ENCODE measurements around the gene RBBP6.
"Not testable (repeated sequence)": the region's sequence is repeated elsewhere in the genome, so short reads cannot be mapped to it uniquely, and the experiment has no call there.

The RBBP6 gene, protein sequence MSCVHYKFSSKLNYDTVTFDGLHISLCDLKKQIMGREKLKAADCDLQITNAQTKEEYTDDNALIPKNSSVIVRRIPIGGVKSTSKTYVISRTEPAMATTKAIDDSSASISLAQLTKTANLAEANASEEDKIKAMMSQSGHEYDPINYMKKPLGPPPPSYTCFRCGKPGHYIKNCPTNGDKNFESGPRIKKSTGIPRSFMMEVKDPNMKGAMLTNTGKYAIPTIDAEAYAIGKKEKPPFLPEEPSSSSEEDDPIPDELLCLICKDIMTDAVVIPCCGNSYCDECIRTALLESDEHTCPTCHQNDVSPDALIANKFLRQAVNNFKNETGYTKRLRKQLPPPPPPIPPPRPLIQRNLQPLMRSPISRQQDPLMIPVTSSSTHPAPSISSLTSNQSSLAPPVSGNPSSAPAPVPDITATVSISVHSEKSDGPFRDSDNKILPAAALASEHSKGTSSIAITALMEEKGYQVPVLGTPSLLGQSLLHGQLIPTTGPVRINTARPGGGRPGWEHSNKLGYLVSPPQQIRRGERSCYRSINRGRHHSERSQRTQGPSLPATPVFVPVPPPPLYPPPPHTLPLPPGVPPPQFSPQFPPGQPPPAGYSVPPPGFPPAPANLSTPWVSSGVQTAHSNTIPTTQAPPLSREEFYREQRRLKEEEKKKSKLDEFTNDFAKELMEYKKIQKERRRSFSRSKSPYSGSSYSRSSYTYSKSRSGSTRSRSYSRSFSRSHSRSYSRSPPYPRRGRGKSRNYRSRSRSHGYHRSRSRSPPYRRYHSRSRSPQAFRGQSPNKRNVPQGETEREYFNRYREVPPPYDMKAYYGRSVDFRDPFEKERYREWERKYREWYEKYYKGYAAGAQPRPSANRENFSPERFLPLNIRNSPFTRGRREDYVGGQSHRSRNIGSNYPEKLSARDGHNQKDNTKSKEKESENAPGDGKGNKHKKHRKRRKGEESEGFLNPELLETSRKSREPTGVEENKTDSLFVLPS (N-terminal part only)

GRCh38 chr16:24539295-24539849, at the start of gene RBBP6:
Gene RBBP6, plus strand, starts transcription at chr16:24539566. Its CDS starts 1,061 bp downstream, at chr16:24540627.
- DNase-seq = peak; percentile 97 to 98

DNA sequence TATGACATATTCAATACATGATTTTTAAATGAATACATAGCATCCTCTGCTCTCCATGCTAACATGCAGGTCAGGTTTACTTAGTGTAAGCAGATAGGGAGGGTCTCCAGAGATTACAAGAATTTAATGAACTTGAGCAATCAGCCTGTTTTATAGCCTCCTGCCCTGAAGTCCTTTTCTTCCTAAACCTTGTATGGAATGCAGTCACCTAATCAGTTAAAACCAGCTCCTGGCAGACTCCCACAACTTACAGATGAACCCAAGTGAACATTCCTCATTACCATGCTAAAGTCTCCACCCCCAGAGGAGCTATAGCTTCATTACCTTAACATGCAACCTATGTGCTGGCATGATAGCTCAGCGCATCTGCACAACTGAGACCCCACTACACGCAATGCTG, 48.5 kb upstream of the RBBP6 start:
- no peak for DNase-seq

DNA sequence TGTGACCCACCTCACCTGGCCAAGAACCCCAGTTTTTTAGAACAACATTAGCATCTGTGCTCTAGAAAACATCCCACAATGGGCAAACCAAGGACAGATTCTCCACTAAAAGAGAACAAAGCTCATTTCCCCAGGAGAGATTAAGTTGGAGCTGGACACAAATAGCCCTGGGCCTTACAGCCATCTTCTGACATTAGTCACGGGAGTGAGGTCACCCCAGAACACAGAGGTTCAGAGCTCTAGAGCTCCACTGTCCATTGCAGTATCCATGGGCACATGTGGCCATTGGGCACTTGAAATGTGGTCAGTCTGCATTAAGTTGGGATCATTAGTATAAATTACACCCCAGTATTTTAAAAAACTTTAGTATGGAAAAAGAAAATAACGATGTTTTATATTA, 47.6 kb upstream of the RBBP6 start:
- DNase-seq = no peak

DNA sequence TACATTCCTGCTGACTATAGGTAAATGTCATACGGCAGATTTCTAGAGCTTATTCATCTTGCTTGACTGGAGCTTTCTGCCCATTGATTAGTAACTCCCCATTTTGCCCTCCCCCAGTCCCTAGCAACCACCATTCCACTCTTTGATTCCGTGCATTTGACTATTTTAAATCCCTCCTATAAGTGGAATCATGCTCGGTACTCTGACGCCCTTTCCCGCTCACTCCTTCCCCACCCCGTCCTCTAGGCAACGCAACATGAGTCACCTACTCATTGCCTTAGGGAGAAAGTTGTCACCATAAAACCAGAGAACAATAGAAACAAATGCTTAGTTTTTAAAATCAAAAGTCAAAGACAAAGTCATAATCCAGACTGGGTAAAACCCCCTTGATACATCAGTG, 45.5 kb upstream of the RBBP6 start:
- DNase-seq = no peak

- DNase-seq = not testable (repeated sequence)
Observed at GRCh38 chr16:24495207-24495606, 44.2 kb upstream of the RBBP6 start.

- peak in 1 of 2 experiments; percentile 19 for DNase-seq
Observed at GRCh38 chr16:24497440-24497839, 41.9 kb upstream of the RBBP6 start.

DNA sequence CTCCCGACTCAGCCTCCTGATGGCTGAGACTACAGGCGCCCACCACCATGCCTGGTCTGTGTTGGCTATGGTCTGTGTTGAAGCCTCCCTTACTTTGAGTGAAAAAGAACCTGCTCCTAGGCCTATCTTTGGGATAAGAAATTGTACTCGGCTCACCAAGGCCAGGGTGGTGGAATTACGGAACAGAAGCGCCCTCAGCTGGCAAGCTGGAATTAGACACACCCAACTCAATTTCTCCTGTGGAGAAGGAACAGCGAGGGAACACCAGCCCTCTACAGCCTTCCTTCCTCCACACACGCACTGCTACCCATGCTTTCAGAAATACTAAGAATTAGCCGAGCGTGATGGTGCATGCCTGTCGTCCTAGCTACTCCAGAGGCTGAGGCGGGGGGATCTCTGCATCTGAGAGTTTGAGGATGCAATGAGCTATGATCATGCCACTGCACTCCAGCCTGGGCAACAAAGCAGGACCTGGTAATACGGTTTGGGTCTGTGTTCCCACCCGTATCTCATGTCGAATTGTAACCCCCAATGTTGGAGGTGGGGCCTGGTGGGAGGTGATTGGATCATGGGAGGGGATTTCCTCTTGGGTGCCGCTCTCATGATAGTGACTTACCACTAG, 40.1 kb upstream of the RBBP6 start:
- DNase-seq = peak in 1 of 2 experiments; percentile 36

GRCh38 chr16:24504472-24505345, 34.7 kb upstream of the RBBP6 start:
- peak; percentile 36 to 78 for DNase-seq

DNA sequence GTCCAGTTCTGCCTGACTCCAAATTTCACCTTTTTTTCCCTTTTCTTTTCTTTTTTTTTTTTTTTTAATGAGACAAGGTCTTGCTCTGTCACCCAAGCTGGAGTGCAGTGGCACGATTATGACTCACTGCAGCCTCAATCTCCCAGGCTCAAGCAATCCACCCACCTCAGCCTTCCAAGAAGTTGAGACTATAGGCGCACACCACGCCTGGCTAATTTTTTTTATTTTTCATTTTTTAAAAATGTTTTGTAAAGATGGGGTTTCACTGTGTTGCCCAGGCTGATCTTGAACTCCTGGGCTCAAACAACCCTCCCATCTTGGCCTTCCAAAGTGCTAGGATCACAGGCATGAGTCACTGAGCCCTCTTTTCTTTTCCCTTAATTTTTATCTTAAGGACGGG, 33.4 kb upstream of the RBBP6 start:
- no peak for DNase-seq

- no peak for DNase-seq
Observed at GRCh38 chr16:24507959-24508480, 31.3 kb upstream of the RBBP6 start.

- DNase-seq = no peak
Observed at GRCh38 chr16:24508614-24509013, 30.8 kb upstream of the RBBP6 start.

DNA sequence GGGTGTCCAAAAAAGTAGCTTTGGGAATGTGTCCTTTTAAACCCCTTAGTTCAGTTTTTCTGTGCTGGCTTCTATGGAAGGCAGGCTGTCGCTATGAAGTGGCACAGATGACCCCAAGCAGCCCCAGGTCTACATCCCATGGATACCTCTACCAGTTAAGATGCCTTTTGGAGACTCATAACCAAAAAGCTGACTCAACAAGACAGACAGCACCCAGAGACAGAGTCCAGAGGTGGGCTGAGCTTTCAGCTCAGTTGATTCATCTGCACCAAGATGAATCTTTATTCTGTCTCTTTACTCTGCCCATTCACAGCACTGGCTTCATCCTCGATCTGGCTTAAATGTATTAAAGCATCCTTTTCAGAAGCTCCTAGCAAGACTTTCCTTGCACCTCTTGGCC, 29.8 kb upstream of the RBBP6 start:
- no peak for DNase-seq

DNA sequence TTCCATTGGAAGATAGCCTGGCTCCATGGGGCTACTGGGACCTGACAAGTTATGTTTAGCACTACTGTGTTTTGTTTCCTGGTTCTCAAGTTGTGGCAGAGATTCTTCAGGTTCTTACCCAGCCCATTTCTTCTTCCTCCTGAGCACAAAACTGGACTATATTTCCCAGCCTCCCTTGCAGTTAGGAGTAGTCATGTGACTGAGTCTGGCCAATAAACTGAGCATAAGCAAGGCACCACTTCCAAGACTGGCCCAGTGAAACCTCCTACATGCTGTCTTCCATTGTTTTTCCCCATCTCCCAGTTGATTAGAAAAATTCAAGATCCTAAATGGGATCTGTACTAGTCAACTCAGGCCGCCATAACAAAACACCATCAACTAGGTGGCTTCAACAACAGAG, 28.2 kb upstream of the RBBP6 start:
- DNase-seq = no peak

- no peak for DNase-seq
Observed at GRCh38 chr16:24511792-24512191, 27.6 kb upstream of the RBBP6 start.

DNA sequence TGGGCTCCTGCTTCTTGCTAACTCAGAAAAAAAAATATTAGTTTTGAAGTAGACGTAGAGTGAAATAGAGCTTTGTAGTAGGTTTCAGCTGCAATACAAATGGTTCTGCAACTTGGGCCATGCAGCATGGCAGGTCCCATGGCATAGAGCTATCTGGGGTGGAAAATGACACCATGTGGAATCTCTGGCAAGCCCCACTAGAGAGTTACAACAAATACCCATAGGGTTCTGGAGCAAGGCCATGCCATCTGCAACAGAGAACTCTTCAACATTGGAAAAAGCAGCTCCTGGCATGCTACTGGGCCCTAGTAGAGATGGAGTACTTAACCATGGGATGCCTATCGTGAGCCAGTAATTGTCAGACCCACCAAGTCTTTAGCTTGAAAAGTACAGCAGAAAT, 25.3 kb upstream of the RBBP6 start:
- no peak for DNase-seq

DNA sequence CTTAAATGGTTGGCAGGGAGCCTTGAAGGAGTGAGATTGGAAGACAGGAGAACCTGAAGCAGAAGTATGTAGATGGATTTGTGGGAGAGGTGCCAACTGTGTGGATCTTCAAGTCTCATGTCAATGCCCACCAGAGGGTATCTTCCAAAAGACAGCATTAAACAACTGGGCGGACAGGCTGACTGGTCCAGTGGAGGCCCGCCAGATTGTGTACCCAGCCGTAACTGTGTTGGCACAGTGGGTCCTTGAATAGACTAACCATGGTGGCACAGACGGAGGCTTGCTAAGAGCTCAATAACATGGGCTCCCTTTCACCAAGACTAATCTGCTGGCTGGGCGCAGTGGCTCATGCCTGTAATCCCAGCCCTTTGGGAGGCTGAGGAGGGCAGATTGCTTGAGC, 24.2 kb upstream of the RBBP6 start:
- DNase-seq = no peak

- peak; percentile 36 to 88 for DNase-seq
Observed at GRCh38 chr16:24516900-24517669, 22.3 kb upstream of the RBBP6 start.

DNA sequence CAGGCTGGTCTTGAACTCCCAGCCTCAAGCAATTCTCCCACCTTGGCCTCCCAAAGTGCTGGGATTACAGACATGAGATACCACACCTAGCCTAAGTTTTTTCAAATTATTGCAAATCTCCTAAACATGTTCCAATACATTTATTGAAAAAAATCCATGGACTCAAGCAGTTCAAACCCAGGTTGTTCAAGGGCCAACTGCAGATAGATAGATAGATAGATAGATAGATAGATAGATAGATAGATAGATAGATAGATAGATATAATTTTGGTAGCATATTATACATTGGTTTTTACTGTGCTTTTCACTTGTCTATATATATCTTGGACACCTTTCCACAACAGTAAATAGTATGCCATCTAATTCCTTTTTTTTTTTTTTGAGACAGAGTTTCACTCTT, 20.9 kb upstream of the RBBP6 start:
- DNase-seq = no peak

- no peak for DNase-seq
Observed at GRCh38 chr16:24520983-24521382, 18.4 kb upstream of the RBBP6 start.

GRCh38 chr16:24522751-24523150, 16.6 kb upstream of the RBBP6 start:
- no peak for DNase-seq

DNA sequence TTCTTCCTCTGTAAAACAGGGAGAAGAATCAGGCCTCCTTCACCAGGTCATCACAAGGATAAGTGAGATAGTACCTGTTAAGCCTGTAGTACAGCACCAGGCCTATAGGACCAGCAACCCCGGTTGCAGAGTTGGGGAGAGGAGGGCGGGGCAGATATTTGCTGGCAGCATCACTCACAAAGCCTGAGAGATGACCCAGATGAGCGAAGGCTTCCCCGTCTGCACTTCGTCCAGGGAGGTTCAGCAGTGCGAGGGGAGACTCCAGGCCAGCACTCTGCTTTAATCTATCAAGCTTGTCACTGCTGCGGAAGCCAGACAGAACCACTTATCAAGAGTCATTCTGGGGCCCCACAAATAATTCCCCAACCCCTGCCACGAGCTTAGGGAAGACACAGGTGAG, 15.8 kb upstream of the RBBP6 start:
- no peak for DNase-seq
